Lung (tissue), 12 donors: ENCODE results near the gene SLC7A6. TPM values are rescaled to one million over a fixed set of nuclear protein-coding genes. Genes with fewer than 3 reads are reported as not detected.
A peak's percentile ranks its signal among the peaks of the same experiment; 100 is the strongest.

Experiments
- ATAC-seq: fragments of 200-7000 bp; cut with Tn5 transposase; one replicate; pipeline ENCODE4 v1.9.1; 2020; ENCODE audit warnings: moderate number of reproducible peaks; ENCODE audit not compliant: insufficient read depth, low FRiP score
- DNase-seq, 3 donors: peaks; one replicate each; pipeline ENCODE4 v3.0.0-alpha.2; 2013 to 2017
- H3K27ac ChIP-seq, 2 donors: one replicate each; pipeline ENCODE4 v1.5.1; 2013; ENCODE audit warnings: mild to moderate bottlenecking in 2 of 2, moderate library complexity in 2 of 2, control low read depth in 1 of 2, inconsistent platforms in 1 of 2, low read depth in 1 of 2, low read length in 1 of 2
- H3K27me3 ChIP-seq, 3 donors: one replicate each; pipeline ENCODE4 v1.5.1; 2013; ENCODE audit warnings: low read length in 2 of 3; ENCODE audit not compliant: control insufficient read depth in 3 of 3, insufficient read depth in 3 of 3
- H3K36me3 ChIP-seq, 4 donors: one replicate each; pipeline ENCODE4 v1.5.1; 2013; ENCODE audit warnings: low read length in 4 of 4, mild to moderate bottlenecking in 1 of 4, moderate library complexity in 1 of 4; ENCODE audit not compliant: control insufficient read depth in 4 of 4, insufficient read depth in 4 of 4
- H3K4me1 ChIP-seq, 5 donors: one replicate each; pipeline ENCODE4 v1.5.1; 2013; ENCODE audit warnings: low read length in 5 of 5, mild to moderate bottlenecking in 2 of 5, moderate library complexity in 1 of 5; ENCODE audit not compliant: control insufficient read depth in 5 of 5, insufficient read depth in 5 of 5
- H3K4me3 ChIP-seq: one replicate; pipeline ENCODE4 v1.5.1; 2013; ENCODE audit warnings: mild to moderate bottlenecking, control low read depth, moderate library complexity
- H3K9ac ChIP-seq, 2 donors: one replicate each; pipeline ENCODE4 v1.5.1; 2013; ENCODE audit warnings: low read length in 2 of 2, control low read depth in 1 of 2; ENCODE audit not compliant: insufficient read depth in 1 of 2
- H3K9me3 ChIP-seq, 4 donors: one replicate each; pipeline ENCODE4 v1.5.1; 2013; ENCODE audit warnings: low read length in 3 of 4, mild to moderate bottlenecking in 1 of 4, moderate library complexity in 1 of 4; ENCODE audit not compliant: control insufficient read depth in 4 of 4, insufficient read depth in 3 of 4
- CTCF ChIP-seq: IDR thresholded peaks from 2 replicates; pipeline ENCODE4 v1.5.1; 2012; ENCODE audit warnings: mild to moderate bottlenecking; ENCODE audit errors: control extremely low read depth, extremely low read depth
- WGBS, 2 donors: extraction: QIAGEN DNeasy Blood & Tissue Kit; methylation state at CpG; one replicate each; pipeline ENCODE4 v1.1.7; 2013; 5-methylcytosine and 5-hydroxymethylcytosine counted together
- polyA plus RNA-seq, 2 donors: library from polyadenylated mRNA; stranded (reverse); fragments of 200-250 nt; gene quantifications; one replicate each; pipeline ENCODE4 v1.2.1, GENCODE V29; 2013
- total RNA-seq, 2 donors: library from RNA; depleted of rRNA in 1 of 2; stranded (reverse); fragments of >200 nt in 1 of 2; gene quantifications; one replicate each; pipeline ENCODE4 v1.2.1, GENCODE V29; 2014 to 2021
- donor health status: control.
- donor health status: control.
- donor health status: Bipolar disorder and iron deficiency.
- donor health status: healthy.
- donor health status: DM: yes; HTN: yes; CAD: no.

Gene SLC7A6
- total and polyA plus RNA-seq, 4 donors: 8.9 to 36.2 (median 20.0) TPM

- H3K9ac ChIP-seq: no peak overlapping the region
- WGBS, 2 donors: 97 to 98% methylated on average over 5 of the region's 5 CpGs
- H3K36me3 ChIP-seq: peaks cover 2 to 39% (median 16%) of the 10 kb centered on the region in 4 donors
- peaks cover 0 to 1% (median 0%) of the 10 kb centered on the region in 4 donors for H3K9me3 ChIP-seq
- no peaks in the 10 kb centered on the region for H3K27me3 ChIP-seq
- H3K4me3 ChIP-seq: no peak overlapping the region
- ATAC-seq (no peak), DNase-seq (no peak)
- TF ChIP-seq CTCF: no peak
- H3K27ac ChIP-seq: no peak overlapping the region
- peaks cover 0 to 12% (median 0%) of the 10 kb centered on the region in 5 donors for H3K4me1 ChIP-seq
Measured at GRCh38 chr16:68292425-68292824, 28.1 kb downstream of the SLC7A6 start.

GRCh38 chr16:68296291-68296690 is 32.0 kb downstream of the SLC7A6 start:
- WGBS, 2 donors: 73 to 74% methylated on average over 12 of the region's 12 CpGs
- Histone ChIP-seq H3K36me3 (peaks cover 16 to 53% (median 28%) of the 10 kb centered on the region in 4 donors), H3K9ac (no peak overlapping the region), H3K27me3 (no peaks in the 10 kb centered on the region), H3K27ac (peak overlapping the region in 1 of 2 donors; percentile 53), H3K4me3 (no peak overlapping the region), H3K4me1 (peaks cover 0 to 8% (median 0%) of the 10 kb centered on the region in 5 donors), H3K9me3 (no peaks in the 10 kb centered on the region)
- no peak for ATAC-seq
- no peak for DNase-seq
- TF ChIP-seq CTCF: no peak

- H3K9me3 ChIP-seq: no peaks in the 10 kb centered on the region
- H3K36me3 ChIP-seq: peaks cover 16 to 49% (median 31%) of the 10 kb centered on the region in 4 donors
- WGBS, 2 donors: 63 to 81% methylated on average over 6 of the region's 6 CpGs
- DNase-seq (no peak), ATAC-seq (no peak)
- no peak overlapping the region for H3K4me3 ChIP-seq
- no peak for TF ChIP-seq CTCF
- no peak overlapping the region for H3K9ac ChIP-seq
- H3K27ac ChIP-seq: peak overlapping the region in 1 of 2 donors; percentile 53
- H3K27me3 ChIP-seq: no peaks in the 10 kb centered on the region
- H3K4me1 ChIP-seq: peaks cover 0 to 8% (median 0%) of the 10 kb centered on the region in 5 donors
Measured at GRCh38 chr16:68296693-68297092, 32.4 kb downstream of the SLC7A6 start.

GRCh38 chr16:68297908-68298307 is 33.6 kb downstream of the SLC7A6 start:
- whole genome bisulfite sequencing, 2 donors: 66 to 76% methylated on average over 3 of the region's 3 CpGs
- DNase-seq (no peak), ATAC-seq (no peak)
- Histone ChIP-seq H3K27ac (peak overlapping the region in 1 of 2 donors; percentile 86), H3K9ac (no peak overlapping the region), H3K4me3 (no peak overlapping the region), H3K9me3 (no peaks in the 10 kb centered on the region), H3K36me3 (peaks cover 25 to 55% (median 36%) of the 10 kb centered on the region in 4 donors), H3K4me1 (peaks cover 0 to 8% (median 0%) of the 10 kb centered on the region in 5 donors), H3K27me3 (no peaks in the 10 kb centered on the region)
- TF ChIP-seq CTCF: no peak
